PC-3 (cell line): ENCODE measurements around the gene TFE3.

Experiments used
- EZH2 ChIP-seq: fragments of 300-600 bp; sonication (generic); IDR thresholded peaks from one replicate; pipeline ENCODE4 v1.6.1; 2017; ENCODE audit warnings: antibody characterized with exemption, mild to moderate bottlenecking, low read length; ENCODE audit not compliant: unreplicated experiment
- EZH2phosphoT487 ChIP-seq: fragments of 300-600 bp; sonication (generic); IDR thresholded peaks from 2 replicates; pipeline ENCODE4 v1.6.1; 2018; ENCODE audit warnings: mild to moderate bottlenecking, antibody characterized with exemption, low read length, borderline replicate concordance
- TF ChIP-seq, protein P1 (sequence below): fragments of 300-600 bp; sonication (generic); conservative IDR thresholded peaks from 2 replicates; pipeline ENCODE4 v1.5.1; 2017; ENCODE audit warnings: antibody characterized with exemption, low read depth, mild to moderate bottlenecking, low read length

DNA sequence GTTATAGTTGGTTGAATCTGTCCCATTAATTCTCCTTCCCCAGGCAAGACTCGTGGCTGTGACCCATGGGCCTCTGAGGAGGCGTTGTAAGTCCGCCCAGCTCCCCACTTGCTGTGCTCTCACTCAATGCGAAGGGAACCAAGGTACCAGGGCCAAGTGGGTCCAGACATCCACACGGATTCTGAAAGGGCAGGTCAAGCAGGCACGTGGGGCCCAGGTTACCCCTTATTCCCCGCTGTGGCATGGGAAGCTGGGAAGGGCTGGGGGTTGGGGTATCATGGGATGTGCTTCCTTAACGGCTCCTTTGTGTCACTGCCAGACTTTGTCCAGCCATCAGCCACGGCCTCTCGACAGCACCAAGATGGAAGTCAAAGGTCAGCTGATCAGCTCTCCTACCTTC lies 18.8 kb upstream of the TFE3 start:
- TF ChIP-seq, protein P1, sequence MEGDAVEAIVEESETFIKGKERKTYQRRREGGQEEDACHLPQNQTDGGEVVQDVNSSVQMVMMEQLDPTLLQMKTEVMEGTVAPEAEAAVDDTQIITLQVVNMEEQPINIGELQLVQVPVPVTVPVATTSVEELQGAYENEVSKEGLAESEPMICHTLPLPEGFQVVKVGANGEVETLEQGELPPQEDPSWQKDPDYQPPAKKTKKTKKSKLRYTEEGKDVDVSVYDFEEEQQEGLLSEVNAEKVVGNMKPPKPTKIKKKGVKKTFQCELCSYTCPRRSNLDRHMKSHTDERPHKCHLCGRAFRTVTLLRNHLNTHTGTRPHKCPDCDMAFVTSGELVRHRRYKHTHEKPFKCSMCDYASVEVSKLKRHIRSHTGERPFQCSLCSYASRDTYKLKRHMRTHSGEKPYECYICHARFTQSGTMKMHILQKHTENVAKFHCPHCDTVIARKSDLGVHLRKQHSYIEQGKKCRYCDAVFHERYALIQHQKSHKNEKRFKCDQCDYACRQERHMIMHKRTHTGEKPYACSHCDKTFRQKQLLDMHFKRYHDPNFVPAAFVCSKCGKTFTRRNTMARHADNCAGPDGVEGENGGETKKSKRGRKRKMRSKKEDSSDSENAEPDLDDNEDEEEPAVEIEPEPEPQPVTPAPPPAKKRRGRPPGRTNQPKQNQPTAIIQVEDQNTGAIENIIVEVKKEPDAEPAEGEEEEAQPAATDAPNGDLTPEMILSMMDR: no peak
- TF ChIP-seq EZH2phosphoT487 (no peak), EZH2 (no peak)
